ENCODE data around the gene LUC7L3.

LUC7L3 gene

DNA sequence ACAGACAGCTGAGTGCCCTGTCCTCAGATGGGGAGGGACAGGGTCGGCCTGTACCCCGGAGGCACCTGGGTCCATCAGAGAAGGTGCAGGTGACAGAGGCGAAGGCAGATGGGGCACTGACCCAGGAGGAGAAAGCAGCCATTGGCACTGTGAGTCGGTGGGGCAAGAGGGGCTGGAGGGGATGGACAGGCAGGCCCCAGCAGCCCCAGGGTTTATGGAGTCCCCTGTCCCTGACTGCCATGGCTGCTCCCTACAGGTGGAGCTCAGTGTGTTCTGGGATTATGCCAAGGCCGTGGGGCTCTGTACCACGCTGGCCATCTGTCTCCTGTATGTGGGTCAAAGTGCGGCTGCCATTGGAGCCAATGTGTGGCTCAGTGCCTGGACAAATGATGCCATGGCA, 43.8 kb upstream of the LUC7L3 start:
- H3K18ac ChIP-seq (ENCODE audit: low read depth in 1 of 2, low read length in 2 of 2) = no peak overlapping the region
- H2BK5ac ChIP-seq (ENCODE audit: low read depth, low read length, poor library complexity, severe bottlenecking) = no peak overlapping the region
- no peak overlapping the region for H2BK120ac ChIP-seq (ENCODE audit: low read depth, low read length)
- no peak overlapping the region for H2AK5ac ChIP-seq (ENCODE audit: low read length, severe bottlenecking)
- H3K4me2 ChIP-seq (ENCODE audit: low read length, poor library complexity, severe bottlenecking) = no peak overlapping the region
- H3K9ac ChIP-seq (ENCODE audit: low read length) = no peak overlapping the region
- no peak overlapping the region for H3K4ac ChIP-seq (ENCODE audit: low read depth in 1 of 2, low read length in 2 of 2)
- H2BK15ac ChIP-seq (ENCODE audit: low read depth, poor library complexity, severe bottlenecking) = peak overlapping the region; percentile 21
- 95% methylated on average over 7 of the region's 7 CpGs for WGBS
- H3K79me1 ChIP-seq (replicated peaks; ENCODE audit: low read length, poor library complexity, severe bottlenecking) = no peaks in the 10 kb centered on the region
- DNase-seq = no peak
- no peak overlapping the region for H3K27ac ChIP-seq (ENCODE audit: low read length, poor library complexity, severe bottlenecking)
- no peak overlapping the region for H3K14ac ChIP-seq (ENCODE audit: low read length in 2 of 2)
- H3K27me3 ChIP-seq (ENCODE audit: control insufficient read depth in 1 of 2, insufficient read depth in 1 of 2, low read length in 2 of 2) = no peaks in the 10 kb centered on the region
- H3K4me1 ChIP-seq (ENCODE audit: control insufficient read depth, insufficient read depth, low read depth, low read length) = peaks cover 5% of the 10 kb centered on the region
- H2BK12ac ChIP-seq (ENCODE audit: low read length in 2 of 2) = no peak overlapping the region
- H3K9me3 ChIP-seq (ENCODE audit: control insufficient read depth, low read length) = no peaks in the 10 kb centered on the region
- no peak overlapping the region for H3K23ac ChIP-seq (ENCODE audit: low read length in 2 of 2)
- H3K4me3 ChIP-seq (ENCODE audit: insufficient read depth in 1 of 2, low read depth in 1 of 2, low read length in 2 of 2) = no peak overlapping the region
- H4K91ac ChIP-seq (ENCODE audit: low read length) = no peak overlapping the region
- H3K36me3 ChIP-seq (ENCODE audit: control insufficient read depth in 1 of 2, insufficient read depth in 2 of 2, low read depth in 1 of 2, low read length in 2 of 2) = peaks cover 0 to 11% of the 10 kb centered on the region in 2 experiments
- peak overlapping the region; percentile 56 for H4K8ac ChIP-seq (ENCODE audit: low read length)
- no peak overlapping the region for H2AFZ ChIP-seq (ENCODE audit: low read depth, low read length)

DNA sequence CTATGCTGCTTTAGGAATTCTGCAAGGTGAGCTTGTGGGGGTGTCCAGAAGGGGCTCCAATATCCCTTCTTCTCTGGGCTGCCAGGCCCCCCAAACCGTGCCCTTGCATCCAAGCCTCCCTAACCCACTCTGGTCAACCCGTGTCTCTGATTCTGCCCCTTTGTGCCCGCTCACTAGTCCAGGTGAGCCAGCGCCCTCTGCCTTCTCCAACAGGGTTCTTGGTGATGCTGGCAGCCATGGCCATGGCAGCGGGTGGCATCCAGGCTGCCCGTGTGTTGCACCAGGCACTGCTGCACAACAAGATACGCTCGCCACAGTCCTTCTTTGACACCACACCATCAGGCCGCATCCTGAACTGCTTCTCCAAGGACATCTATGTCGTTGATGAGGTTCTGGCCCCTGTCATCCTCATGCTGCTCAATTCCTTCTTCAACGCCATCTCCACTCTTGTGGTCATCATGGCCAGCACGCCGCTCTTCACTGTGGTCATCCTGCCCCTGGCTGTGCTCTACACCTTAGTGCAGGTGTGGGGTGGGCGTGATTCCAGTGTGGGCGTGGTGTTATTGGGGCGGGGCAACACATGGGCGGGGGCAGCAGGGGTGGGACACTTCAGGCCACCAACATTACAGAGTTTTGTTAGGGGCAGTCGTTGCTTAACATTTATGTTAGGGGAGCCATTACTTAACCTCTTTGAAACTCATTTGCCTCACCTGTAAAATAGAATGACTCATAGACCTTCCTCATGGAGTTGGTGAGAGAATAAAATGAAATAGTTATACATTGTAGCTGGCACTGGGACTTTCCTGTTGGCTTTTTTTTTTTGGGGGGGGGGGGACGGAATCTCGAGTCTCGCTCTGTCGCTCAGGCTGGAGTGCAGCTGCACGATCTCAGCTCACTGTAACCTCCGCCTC, 43.1 kb upstream of the LUC7L3 start:
- H3K79me1 ChIP-seq (replicated peaks; ENCODE audit: low read length, poor library complexity, severe bottlenecking) = no peaks in the 10 kb centered on the region
- no peak overlapping the region for H2AK5ac ChIP-seq (ENCODE audit: low read length, severe bottlenecking)
- no peak overlapping the region for H2BK120ac ChIP-seq (ENCODE audit: low read depth, low read length)
- H4K91ac ChIP-seq (ENCODE audit: low read length) = peak overlapping the region; percentile 19
- no peak overlapping the region for H3K27ac ChIP-seq (ENCODE audit: low read length, poor library complexity, severe bottlenecking)
- no peak overlapping the region for H3K4ac ChIP-seq (ENCODE audit: low read depth in 1 of 2, low read length in 2 of 2)
- no peak overlapping the region for H3K4me3 ChIP-seq (ENCODE audit: insufficient read depth in 1 of 2, low read depth in 1 of 2, low read length in 2 of 2)
- H3K4me2 ChIP-seq (ENCODE audit: low read length, poor library complexity, severe bottlenecking) = no peak overlapping the region
- no peaks in the 10 kb centered on the region for H3K9me3 ChIP-seq (ENCODE audit: control insufficient read depth, low read length)
- no peak overlapping the region for H2AFZ ChIP-seq (ENCODE audit: low read depth, low read length)
- 95% methylated on average over 21 of the region's 24 CpGs for WGBS
- H3K23ac ChIP-seq (ENCODE audit: low read length in 2 of 2) = no peak overlapping the region
- H3K9ac ChIP-seq (ENCODE audit: low read length) = no peak overlapping the region
- no peak overlapping the region for H2BK12ac ChIP-seq (ENCODE audit: low read length in 2 of 2)
- H3K14ac ChIP-seq (ENCODE audit: low read length in 2 of 2) = no peak overlapping the region
- H2BK5ac ChIP-seq (ENCODE audit: low read depth, low read length, poor library complexity, severe bottlenecking) = no peak overlapping the region
- H2BK15ac ChIP-seq (ENCODE audit: low read depth, poor library complexity, severe bottlenecking) = no peak overlapping the region
- DNase-seq = no peak
- no peak overlapping the region for H4K8ac ChIP-seq (ENCODE audit: low read length)
- no peaks in the 10 kb centered on the region for H3K27me3 ChIP-seq (ENCODE audit: control insufficient read depth in 1 of 2, insufficient read depth in 1 of 2, low read length in 2 of 2)
- peaks cover 0 to 11% of the 10 kb centered on the region in 2 experiments for H3K36me3 ChIP-seq (ENCODE audit: control insufficient read depth in 1 of 2, insufficient read depth in 2 of 2, low read depth in 1 of 2, low read length in 2 of 2)
- peaks cover 7% of the 10 kb centered on the region for H3K4me1 ChIP-seq (ENCODE audit: control insufficient read depth, insufficient read depth, low read depth, low read length)
- H3K18ac ChIP-seq (ENCODE audit: low read depth in 1 of 2, low read length in 2 of 2) = no peak overlapping the region

DNA sequence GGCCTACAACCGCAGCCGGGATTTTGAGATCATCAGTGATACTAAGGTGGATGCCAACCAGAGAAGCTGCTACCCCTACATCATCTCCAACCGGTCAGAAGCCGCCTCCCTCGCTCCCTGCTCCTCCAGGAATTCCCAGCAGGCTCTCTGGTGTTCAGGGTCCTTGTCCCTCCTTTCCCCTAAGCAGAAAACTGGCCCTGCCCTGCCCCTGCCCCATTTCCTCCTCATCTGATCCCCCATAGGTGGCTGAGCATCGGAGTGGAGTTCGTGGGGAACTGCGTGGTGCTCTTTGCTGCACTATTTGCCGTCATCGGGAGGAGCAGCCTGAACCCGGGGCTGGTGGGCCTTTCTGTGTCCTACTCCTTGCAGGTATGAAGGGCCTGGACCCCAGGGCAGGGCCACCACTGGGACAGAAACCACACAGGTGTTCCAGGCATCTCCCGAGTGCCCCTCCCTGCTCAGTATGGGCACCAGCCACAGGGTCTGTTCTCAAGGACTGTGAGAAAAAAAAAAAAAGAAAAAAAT, 41.5 kb upstream of the LUC7L3 start:
- Histone ChIP-seq H3K4me3 (ENCODE audit: insufficient read depth in 1 of 2, low read depth in 1 of 2, low read length in 2 of 2) (no peak overlapping the region), H3K18ac (ENCODE audit: low read depth in 1 of 2, low read length in 2 of 2) (no peak overlapping the region), H3K4me1 (ENCODE audit: control insufficient read depth, insufficient read depth, low read depth, low read length) (peaks cover 11% of the 10 kb centered on the region), H3K9me3 (ENCODE audit: control insufficient read depth, low read length) (no peaks in the 10 kb centered on the region), H3K23ac (ENCODE audit: low read length in 2 of 2) (no peak overlapping the region), H2AFZ (ENCODE audit: low read depth, low read length) (no peak overlapping the region), H3K14ac (ENCODE audit: low read length in 2 of 2) (no peak overlapping the region), H2BK5ac (ENCODE audit: low read depth, low read length, poor library complexity, severe bottlenecking) (no peak overlapping the region), H3K4ac (ENCODE audit: low read depth in 1 of 2, low read length in 2 of 2) (no peak overlapping the region), H3K4me2 (ENCODE audit: low read length, poor library complexity, severe bottlenecking) (no peak overlapping the region), H3K27me3 (ENCODE audit: control insufficient read depth in 1 of 2, insufficient read depth in 1 of 2, low read length in 2 of 2) (no peaks in the 10 kb centered on the region), H4K8ac (ENCODE audit: low read length) (no peak overlapping the region), H3K79me1 (replicated peaks; ENCODE audit: low read length, poor library complexity, severe bottlenecking) (no peaks in the 10 kb centered on the region), H2AK5ac (ENCODE audit: low read length, severe bottlenecking) (peak overlapping the region; percentile 19), H2BK12ac (ENCODE audit: low read length in 2 of 2) (no peak overlapping the region), H3K9ac (ENCODE audit: low read length) (no peak overlapping the region), H3K27ac (ENCODE audit: low read length, poor library complexity, severe bottlenecking) (no peak overlapping the region), H2BK120ac (ENCODE audit: low read depth, low read length) (no peak overlapping the region), H3K36me3 (ENCODE audit: control insufficient read depth in 1 of 2, insufficient read depth in 2 of 2, low read depth in 1 of 2, low read length in 2 of 2) (peaks cover 0 to 11% of the 10 kb centered on the region in 2 experiments), H2BK15ac (ENCODE audit: low read depth, poor library complexity, severe bottlenecking) (no peak overlapping the region), H4K91ac (ENCODE audit: low read length) (peak overlapping the region; percentile 18)
- 93% methylated on average over 12 of the region's 12 CpGs for WGBS
- DNase-seq = no peak

DNA sequence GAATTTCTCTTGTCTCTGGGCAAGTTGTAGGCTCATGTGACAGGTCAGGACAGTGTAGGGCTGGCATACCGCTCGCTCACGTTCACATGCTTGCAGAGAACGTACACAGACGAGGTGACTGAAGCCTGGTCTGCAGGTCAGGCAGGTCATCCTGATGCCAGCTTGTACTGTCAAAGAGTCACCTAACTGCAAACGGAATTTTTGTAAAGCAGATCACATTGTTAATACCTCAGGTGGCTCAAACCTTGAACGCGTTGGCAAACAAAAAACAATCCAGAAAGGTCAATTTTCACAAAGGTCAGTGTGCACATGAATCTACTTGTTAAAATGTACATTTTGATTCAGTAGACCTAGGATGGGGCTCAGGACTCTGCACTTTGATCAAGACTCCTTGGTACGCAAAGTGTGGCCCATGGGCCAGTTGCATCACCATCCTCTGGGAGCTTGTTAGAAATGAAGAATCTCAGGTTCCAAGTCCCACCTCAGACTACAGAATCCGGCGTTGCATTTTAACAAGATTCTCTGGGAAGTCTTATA, 40.3 kb upstream of the LUC7L3 start:
- Histone ChIP-seq H2BK12ac (ENCODE audit: low read length in 2 of 2) (no peak overlapping the region), H4K8ac (ENCODE audit: low read length) (no peak overlapping the region)
- 94% methylated on average over 11 of the region's 11 CpGs for WGBS

More for the DNA sequence above, 40.3 kb upstream of the LUC7L3 start:
- no peak overlapping the region for H2AK5ac ChIP-seq (ENCODE audit: low read length, severe bottlenecking)
- H3K9me3 ChIP-seq (ENCODE audit: control insufficient read depth, low read length) = no peaks in the 10 kb centered on the region
- H3K27ac ChIP-seq (ENCODE audit: low read length, poor library complexity, severe bottlenecking) = no peak overlapping the region
- H3K23ac ChIP-seq (ENCODE audit: low read length in 2 of 2) = no peak overlapping the region
- no peaks in the 10 kb centered on the region for H3K27me3 ChIP-seq (ENCODE audit: control insufficient read depth in 1 of 2, insufficient read depth in 1 of 2, low read length in 2 of 2)
- H3K36me3 ChIP-seq (ENCODE audit: control insufficient read depth in 1 of 2, insufficient read depth in 2 of 2, low read depth in 1 of 2, low read length in 2 of 2) = peaks cover 0 to 11% of the 10 kb centered on the region in 2 experiments
- DNase-seq = no peak
- no peak overlapping the region for H2BK120ac ChIP-seq (ENCODE audit: low read depth, low read length)
- H2BK15ac ChIP-seq (ENCODE audit: low read depth, poor library complexity, severe bottlenecking) = no peak overlapping the region
- no peak overlapping the region for H4K91ac ChIP-seq (ENCODE audit: low read length)
- H3K4me3 ChIP-seq (ENCODE audit: insufficient read depth in 1 of 2, low read depth in 1 of 2, low read length in 2 of 2) = no peak overlapping the region
- H3K4me1 ChIP-seq (ENCODE audit: control insufficient read depth, insufficient read depth, low read depth, low read length) = peaks cover 8% of the 10 kb centered on the region
- H3K4me2 ChIP-seq (ENCODE audit: low read length, poor library complexity, severe bottlenecking) = no peak overlapping the region
- no peak overlapping the region for H2BK5ac ChIP-seq (ENCODE audit: low read depth, low read length, poor library complexity, severe bottlenecking)
- H2AFZ ChIP-seq (ENCODE audit: low read depth, low read length) = no peak overlapping the region
- H3K18ac ChIP-seq (ENCODE audit: low read depth in 1 of 2, low read length in 2 of 2) = no peak overlapping the region
- H3K9ac ChIP-seq (ENCODE audit: low read length) = no peak overlapping the region
- H3K14ac ChIP-seq (ENCODE audit: low read length in 2 of 2) = no peak overlapping the region
- H3K79me1 ChIP-seq (replicated peaks; ENCODE audit: low read length, poor library complexity, severe bottlenecking) = no peaks in the 10 kb centered on the region
- no peak overlapping the region for H3K4ac ChIP-seq (ENCODE audit: low read depth in 1 of 2, low read length in 2 of 2)
